GM10847 (cell line): Measurements from ENCODE around the gene FARS2.

Source experiments
- POLR2A ChIP-seq: IDR thresholded peaks from 2 replicates; pipeline ENCODE4 v1.6.1; 2011; ENCODE audit not compliant: insufficient read length; ENCODE audit errors: extremely low read depth

The FARS2 gene

DNA sequence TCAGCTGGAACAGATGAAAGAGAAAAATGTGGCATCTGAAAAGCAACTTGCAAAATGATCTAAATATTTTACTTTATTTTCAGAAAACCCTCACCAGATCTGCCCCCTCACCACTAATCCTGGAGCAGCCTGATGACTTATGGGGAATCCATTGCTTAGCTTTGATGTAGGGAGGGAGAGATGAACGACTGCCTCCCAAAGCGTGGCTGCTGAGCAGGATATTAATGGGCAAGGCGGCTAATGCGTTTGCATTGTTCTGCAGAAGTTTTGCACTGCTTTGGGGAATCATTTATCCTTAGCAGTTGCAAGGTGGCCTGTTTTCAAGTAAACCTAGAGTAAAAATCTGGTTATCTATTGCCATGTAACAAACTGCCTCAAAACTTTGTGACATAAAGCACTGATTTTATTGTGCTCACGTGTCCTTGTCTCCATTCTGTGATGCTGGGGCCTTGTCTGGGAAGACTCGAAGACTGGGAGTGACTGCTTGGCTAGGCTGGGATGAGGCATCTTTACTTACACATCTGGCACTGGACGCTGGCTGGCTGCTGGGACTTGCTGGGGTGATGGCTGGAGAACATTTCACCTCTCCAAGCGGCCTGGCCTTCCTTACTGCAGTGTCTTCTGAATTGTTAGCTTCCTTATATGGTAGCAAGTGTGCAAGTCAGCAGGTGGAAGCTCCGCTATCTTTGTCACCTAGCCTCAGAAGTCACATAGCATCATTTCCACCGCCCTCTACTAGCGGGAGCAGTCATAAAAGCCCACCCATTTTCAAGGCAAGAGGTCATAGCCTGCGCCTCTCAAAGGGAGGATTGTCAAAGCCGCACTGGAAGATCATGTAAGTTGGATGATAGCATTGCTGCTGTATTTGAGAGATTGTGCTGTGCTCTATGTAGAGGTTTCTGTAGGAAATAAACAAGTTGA is 432.2 kb downstream of the FARS2 start:
- TF ChIP-seq POLR2A: no peak

DNA sequence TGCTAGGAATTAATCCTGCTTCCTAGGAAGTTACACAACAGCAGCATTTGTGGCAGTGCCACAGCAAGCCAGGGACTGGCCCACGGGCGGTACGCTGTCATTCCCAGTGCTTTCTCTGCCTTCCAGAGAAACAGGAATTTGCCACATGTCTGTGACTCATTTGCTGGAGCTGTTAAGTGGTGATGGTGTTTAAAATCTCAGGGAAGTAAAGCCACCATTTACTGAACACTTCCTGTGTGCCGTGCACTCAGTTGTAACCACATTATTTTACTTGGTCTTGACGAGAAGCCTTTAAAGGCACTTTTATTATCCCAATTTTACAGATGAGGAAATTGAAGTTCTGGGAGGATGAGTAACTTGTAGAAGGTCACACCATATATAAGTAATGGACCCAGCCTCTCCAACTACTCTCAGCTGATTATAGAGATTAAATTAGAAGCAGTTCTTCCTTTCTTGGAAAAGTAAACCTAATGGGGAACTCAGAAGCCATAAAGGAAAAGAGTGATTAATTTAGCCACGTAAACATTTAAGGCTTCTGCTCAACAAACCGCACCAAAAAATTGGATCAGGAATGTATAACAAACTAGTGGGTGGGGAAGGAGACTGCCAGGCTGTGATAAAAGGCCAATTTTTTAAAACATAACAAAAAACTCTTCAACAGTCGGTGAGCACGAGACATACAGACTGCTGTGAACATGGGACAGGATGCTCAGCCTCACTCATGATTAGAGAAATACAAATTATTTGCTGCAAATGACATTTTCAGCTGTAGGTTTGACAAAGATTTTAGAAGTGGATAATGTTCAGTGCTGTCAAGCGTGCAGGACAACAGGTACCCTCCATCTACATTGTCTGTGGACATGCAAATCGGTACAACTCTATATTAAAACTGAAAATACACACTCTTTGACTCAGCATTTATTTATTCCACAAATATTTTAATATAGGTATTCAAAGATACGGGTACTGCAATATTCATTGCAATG is 434.2 kb downstream of the FARS2 start:
- no peak for TF ChIP-seq POLR2A

DNA sequence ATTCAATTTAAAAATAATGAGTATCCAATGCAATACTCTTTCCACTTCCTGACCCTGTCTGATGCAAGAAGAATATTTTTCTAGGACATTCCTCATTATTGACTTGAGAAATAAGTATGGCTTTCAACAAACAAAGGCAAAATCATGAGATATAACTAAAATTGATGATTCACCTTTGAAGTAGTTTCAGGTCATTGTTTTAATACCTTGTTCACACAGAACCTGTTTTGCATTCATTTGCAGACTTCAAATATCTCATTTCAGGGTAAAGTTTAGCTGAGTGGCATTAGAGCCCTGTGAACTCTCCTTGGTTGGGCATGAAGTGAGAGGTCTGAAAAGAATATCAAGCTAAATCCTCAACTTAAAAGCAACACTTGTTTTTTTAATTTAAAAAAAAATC is 436.2 kb downstream of the FARS2 start:
- TF ChIP-seq POLR2A: no peak

DNA sequence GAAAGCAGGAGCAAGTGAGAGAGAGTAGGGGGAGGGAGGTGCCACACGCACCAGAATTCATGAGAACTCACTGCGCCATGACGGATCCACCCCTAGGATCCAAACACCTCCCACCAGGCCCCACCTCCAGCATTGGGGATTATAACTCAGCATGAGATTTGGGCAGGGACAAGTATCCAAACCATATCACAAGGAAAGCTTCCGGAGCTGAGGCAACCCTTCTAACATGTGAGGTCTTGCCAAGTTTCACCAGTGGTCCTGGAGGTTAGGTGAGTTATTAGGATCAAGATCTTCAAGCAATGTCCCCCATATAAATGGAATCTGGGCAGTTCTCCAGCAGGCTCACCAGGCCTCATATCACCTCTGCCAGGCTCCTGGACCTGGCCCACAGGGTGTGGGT is 437.0 kb downstream of the FARS2 start:
- TF ChIP-seq POLR2A: no peak

DNA sequence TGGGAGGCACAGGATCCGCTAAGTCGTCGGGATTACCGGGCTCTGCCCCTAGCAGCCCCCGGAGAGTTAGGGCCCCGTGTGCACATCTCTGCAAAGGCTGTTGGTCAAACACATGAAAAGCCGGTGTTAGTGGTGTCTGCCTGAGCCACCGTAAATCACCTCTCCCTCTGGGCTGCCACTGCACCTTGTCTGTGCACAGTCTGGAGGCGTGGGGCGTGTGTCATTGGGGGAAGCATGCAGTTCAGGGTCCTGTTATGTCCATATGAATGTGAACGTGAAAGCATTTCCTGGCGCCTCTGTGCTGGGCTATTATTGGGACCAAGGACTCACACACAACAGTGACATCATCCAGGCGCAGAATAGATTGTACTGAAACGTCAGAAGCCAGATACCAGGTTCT is 439.9 kb downstream of the FARS2 start:
- no peak for TF ChIP-seq POLR2A

DNA sequence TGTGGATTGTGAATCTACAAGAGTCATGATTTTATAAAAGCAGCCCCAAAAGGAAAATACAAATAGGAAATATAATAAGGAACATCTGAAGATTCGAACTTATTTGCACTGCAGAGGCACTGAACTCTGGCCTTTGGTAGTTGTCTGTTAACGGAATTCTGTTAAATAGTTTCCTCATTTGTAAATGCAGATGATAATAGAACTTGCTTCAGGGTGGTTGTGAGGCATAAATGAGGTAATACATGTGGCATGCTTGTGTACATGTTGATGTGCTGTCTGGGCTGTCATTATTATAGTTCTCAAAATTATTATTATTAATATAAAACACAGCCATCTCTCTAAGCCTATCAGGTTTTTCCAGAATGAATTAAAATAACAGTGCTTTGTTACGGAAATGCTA is 443.4 kb downstream of the FARS2 start:
- TF ChIP-seq POLR2A: no peak

DNA sequence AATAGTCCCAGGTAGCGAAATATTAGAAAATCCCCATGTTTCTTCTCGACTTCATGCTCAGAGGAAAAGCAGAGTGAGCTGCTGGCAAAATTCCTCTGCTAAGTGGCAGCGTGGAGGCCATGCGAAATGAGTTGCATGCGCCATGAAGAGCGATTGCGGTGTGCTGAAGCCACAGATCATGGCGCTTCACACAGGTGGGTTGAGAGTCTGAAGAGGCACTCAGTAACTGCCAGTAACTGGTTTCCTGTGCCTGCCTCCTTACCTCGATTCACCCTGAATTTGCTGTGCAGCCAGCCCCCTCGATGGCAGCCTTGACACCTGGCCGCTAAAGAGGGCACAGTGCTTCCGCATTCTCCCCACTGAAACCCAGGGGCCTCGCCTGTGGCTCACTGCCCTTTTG is 443.9 kb downstream of the FARS2 start:
- TF ChIP-seq POLR2A: no peak

DNA sequence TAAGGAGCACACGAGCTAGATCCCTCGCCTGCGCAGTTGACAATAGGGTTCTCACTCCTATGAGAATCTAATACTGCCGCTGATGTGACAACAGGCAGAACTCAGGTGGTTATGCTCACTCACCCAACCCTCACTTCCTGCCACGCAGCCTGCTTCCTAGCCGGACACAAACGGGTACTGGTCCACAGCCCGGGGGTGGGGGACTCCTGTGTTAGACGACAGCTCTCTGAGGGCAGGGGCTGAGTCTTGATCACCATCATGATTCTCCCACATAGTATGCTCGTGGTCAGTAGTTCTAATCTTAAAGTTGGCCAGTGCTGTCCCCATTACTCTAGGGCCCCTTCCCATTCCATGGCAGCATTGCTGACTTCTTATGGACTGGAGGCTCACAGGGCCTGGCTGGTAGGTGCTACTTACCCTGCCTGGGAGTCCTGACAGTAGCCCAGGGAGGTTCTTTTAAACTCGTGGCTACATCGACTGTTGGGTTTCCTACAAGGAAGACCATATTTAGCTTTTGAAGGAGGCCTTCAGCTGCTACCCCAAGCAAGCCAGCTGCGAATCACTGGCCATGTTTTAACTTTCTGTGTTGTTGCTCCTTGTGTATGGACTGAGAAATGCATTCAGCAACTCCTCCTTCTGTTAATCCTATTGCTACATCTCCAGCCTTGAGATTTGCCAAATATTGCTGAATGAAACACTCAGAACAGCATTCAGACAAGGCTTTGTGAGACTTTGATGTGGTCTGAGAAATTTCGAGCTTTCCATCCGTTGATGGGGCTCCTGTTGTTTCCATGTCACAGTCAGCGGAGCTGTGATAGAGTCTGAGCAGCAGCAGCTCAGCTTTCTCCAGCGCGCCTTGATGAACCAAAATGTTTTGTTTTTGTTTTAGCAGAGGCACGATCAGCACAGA is 445.1 kb downstream of the FARS2 start:
- TF ChIP-seq POLR2A: no peak

DNA sequence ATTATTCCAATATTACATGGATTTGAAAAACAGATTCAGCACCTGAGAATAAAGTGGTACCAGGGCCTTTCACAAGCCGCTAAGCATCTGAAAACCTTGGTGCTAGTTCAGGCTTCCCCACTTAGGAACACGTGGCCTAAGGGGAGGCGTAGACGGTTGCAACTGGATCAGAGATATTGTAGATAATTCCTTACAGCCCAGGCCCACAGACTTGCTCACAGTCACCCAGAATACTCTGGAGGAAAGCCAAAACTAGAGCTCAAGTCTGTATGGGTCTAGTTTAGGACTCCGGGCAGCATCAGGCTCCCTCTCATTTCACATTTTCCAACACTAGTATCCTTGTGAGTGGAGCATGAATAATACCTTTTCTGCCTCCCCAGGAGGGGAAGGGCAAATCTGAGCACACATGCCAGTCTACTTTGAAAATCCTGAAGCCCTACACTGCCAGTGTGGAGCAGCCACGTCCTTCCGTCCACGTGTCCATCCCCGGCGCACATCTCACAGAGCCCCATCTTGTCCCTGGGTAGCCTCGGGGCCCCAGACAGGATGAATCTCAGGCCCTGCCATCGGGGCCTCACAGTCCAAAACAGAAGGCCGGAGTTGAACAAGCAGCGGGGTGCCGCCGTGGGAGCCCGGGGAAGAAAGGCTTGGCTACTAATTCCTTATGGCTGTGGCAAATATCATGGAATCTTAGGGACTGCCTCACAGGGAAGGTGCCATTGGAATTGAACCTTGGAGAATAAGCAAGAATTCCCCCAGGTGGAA is 446.1 kb downstream of the FARS2 start:
- TF ChIP-seq POLR2A: no peak

DNA sequence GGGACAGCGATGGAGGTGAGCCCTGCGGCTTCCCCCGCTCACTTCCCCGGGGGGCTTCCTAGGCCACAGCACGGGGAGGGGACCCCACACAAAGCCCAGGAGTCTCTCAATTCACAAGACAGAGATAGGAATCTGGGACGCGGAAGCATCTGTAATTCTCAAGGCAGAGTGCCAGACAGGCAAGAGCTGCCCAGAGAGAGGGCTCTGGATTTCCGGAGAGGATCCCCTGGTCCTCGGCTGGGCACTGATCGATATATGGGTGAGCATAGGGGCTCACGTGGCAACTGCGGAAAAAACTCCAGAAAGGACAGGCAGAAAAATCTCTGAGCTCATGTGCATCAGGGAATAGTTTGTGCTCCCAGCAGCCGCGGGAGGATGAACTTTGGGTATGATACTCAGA is 449.2 kb downstream of the FARS2 start:
- no peak for TF ChIP-seq POLR2A

DNA sequence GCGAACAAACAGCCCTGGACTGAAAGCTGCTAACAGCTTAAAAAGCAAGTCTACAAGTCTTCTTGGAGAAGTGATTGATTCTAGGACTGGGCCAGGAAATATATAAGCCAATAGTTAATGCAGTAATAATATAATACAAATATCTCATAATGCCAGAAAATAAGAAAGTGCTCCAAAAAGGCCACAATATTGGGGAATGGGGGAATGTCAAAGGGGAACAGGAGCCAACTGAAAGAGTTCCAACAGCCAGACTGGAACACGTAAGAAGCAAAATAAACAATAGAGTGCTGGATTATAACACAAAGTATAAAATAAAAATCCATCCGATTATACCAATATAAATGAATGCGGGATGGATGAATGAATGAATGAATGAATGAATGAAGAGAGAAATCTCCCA is 449.6 kb downstream of the FARS2 start:
- no peak for TF ChIP-seq POLR2A

DNA sequence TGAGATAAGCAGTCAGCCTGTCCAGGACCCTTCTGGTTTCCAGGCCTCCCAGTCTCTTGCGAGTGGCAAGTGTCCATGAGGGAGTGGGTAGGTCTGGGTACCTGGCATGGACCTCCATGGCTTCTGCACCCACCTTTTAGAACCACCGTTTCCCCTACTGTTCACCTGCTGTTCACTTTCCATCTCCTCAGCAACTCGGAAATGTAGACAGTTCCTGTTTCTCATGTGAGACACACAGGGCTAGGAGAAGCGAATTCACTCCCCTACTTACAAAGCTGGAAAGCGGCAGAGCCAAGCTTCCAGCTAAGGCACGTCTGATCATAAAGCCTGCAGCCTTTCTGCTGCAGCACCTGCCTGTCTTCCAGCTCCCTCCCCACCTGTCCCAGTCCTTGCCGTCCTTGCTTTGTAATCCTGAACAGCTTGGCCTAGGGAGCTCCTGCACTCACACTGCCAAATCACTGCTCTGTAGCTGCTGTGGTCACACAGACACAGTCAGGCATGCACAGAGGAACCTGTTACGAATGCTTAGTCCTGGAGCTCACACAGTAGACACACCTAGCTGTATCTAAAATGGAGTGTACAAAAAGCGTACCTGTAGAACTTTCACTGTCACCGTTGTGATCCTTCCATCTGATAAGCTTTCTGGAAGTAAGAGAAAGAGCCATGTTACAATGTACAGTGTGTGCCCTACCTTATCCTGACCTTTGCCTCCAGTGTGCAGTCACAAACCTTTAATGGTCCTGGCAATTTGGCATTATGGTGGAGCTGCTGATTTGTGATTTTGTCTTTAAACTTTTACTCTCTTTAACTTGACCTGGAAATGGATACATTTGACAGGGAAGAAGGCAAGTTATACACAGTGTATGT is 451.3 kb downstream of the FARS2 start:
- TF ChIP-seq POLR2A: no peak

DNA sequence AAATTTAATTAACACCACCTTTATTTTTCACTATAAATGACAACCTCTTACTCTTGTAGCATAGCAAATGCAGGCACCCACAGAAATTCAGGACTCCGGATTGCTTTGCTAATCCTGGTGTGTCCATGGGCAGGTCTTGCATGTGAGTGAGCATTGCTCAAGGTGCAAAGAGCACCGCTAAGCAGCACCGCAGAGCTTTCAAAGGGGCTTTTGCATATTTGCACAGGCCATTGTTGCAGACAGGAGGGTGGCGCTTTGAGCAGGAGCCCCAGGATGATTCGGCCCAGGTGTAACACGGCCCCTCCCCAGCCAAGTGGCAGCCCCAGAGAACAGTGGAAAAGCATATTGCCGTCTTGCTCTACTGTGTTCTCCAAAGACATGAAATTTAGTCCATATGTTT is 452.2 kb downstream of the FARS2 start:
- no peak for TF ChIP-seq POLR2A

DNA sequence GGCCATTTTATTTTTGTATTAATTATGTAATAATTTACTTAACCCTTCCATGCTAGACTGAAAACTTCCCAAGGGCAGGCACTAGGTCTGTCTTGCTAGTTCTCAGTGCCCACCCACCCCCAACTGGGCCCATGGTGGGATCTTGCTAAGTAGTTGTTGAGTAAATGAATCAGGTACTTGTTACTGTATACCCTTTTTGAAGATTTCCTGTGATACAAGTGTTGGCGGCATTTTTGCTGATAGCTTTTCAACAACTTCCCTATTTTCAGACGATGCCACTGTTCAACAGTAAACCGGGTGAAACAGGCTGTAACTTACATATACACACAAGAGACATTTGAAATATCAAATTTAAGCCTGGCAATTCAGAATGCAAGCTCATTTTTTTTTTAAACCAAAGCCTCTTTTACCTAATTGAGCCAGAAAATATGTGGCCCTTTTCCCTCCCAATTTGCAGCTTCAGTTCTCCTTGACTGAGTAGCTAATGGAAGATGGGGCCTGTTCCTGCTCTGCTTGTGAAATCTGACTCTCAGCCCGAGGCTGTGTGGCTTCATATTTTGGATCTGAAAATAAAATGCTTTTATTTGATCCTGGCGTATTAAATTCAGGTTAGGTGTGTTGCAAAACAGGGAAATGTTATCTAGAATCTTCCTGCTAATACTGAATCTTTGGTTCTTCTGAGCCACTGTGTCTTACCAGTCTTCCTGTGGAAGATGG is 457.1 kb downstream of the FARS2 start:
- TF ChIP-seq POLR2A: no peak
